Panc1 (cell line): ENCODE results near the gene GNAQ.

Experiments used
- TCF7L2 ChIP-seq: IDR thresholded peaks from 2 replicates; pipeline ENCODE4 v1.6.1; 2011; ENCODE audit warnings: mild to moderate bottlenecking, low read depth, low read length, inconsistent platforms
- TF ChIP-seq, protein P1 (sequence below), 2 experiments: IDR thresholded peaks; 2 replicates each; pipeline ENCODE4 v1.6.1; 2011 to 2012; ENCODE audit warnings: low read depth in 2 of 2, control low read depth in 1 of 2, low read length in 1 of 2, mild to moderate bottlenecking in 1 of 2, moderate library complexity in 1 of 2; ENCODE audit not compliant: insufficient read depth in 1 of 2
- TF ChIP-seq, protein P2 (sequence below): fragments of 450-650 bp; IDR thresholded peaks from 2 replicates; pipeline ENCODE4 v1.5.1; 2017; ENCODE audit warnings: mild to moderate bottlenecking

DNA sequence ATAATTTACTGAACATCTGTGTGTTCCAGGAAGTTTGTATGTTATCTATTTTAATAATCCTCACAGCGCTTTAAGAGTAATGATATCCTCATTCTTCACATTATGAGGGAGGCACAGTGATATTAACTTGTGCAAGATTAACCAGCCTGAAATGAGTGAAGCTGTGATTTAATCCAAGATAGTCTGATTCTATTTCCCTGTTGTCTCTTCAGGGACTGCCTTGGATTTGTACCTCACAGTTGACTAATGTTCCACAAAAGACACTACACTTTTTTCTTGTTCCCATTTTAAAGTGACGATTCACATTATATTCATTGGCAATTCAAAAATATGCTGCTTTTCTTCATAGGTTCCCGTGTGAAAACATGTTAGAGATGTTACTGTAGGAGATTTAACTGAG, 258.2 kb downstream of the GNAQ start:
- TF ChIP-seq, protein P1, sequence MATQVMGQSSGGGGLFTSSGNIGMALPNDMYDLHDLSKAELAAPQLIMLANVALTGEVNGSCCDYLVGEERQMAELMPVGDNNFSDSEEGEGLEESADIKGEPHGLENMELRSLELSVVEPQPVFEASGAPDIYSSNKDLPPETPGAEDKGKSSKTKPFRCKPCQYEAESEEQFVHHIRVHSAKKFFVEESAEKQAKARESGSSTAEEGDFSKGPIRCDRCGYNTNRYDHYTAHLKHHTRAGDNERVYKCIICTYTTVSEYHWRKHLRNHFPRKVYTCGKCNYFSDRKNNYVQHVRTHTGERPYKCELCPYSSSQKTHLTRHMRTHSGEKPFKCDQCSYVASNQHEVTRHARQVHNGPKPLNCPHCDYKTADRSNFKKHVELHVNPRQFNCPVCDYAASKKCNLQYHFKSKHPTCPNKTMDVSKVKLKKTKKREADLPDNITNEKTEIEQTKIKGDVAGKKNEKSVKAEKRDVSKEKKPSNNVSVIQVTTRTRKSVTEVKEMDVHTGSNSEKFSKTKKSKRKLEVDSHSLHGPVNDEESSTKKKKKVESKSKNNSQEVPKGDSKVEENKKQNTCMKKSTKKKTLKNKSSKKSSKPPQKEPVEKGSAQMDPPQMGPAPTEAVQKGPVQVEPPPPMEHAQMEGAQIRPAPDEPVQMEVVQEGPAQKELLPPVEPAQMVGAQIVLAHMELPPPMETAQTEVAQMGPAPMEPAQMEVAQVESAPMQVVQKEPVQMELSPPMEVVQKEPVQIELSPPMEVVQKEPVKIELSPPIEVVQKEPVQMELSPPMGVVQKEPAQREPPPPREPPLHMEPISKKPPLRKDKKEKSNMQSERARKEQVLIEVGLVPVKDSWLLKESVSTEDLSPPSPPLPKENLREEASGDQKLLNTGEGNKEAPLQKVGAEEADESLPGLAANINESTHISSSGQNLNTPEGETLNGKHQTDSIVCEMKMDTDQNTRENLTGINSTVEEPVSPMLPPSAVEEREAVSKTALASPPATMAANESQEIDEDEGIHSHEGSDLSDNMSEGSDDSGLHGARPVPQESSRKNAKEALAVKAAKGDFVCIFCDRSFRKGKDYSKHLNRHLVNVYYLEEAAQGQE (IDR thresholded peaks at IDR 0.05; ENCODE audit: insufficient read depth in 1 of 2, low read depth in 2 of 2, low read length in 1 of 2): no peak
- TF ChIP-seq, protein P2, sequence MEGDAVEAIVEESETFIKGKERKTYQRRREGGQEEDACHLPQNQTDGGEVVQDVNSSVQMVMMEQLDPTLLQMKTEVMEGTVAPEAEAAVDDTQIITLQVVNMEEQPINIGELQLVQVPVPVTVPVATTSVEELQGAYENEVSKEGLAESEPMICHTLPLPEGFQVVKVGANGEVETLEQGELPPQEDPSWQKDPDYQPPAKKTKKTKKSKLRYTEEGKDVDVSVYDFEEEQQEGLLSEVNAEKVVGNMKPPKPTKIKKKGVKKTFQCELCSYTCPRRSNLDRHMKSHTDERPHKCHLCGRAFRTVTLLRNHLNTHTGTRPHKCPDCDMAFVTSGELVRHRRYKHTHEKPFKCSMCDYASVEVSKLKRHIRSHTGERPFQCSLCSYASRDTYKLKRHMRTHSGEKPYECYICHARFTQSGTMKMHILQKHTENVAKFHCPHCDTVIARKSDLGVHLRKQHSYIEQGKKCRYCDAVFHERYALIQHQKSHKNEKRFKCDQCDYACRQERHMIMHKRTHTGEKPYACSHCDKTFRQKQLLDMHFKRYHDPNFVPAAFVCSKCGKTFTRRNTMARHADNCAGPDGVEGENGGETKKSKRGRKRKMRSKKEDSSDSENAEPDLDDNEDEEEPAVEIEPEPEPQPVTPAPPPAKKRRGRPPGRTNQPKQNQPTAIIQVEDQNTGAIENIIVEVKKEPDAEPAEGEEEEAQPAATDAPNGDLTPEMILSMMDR: no peak
- TF ChIP-seq TCF7L2: no peak
